PC-9 (cell line): ENCODE results near the gene CNKSR1. TPM values are rescaled to one million over a fixed set of nuclear protein-coding genes. Genes with fewer than 3 reads are reported as not detected.

Experiments
- BruUV-seq: library from RNA; stranded (reverse); fragments of 400-500 nt; replicated peaks from 2 replicates; lab custom pipeline; 2021; lab: Mats Ljungman, UMichigan
- CTCF ChIA-PET: fragments of 300-600 bp; sonication (Branson Sonifier 250); formaldehyde crosslinking; loops from one replicate; lab custom pipeline; 2022; ENCODE audit warnings: antibody characterized with exemption; lab: Charles Lee
- POLR2A ChIA-PET: fragments of 300-600 bp; sonication (Branson Sonifier 250); formaldehyde crosslinking; loops from one replicate; lab custom pipeline; 2022; ENCODE audit warnings: antibody characterized with exemption; ENCODE audit not compliant: unreplicated experiment; lab: Charles Lee
- DNase-seq, 2 experiments: peaks; one replicate each; pipeline versions ENCODE4 v3.0.0 to v3.0.0-alpha.2; 2015 to 2022; ENCODE audit warnings: mixed read lengths in 1 of 2
- H2AFZ ChIP-seq: fragments of 200-600 bp; sonication (generic); 2 replicates; pipeline ENCODE4 v1.8.1; 2017; ENCODE audit warnings: antibody characterized with exemption
- H3F3A ChIP-seq: fragments of 200-600 bp; sonication (generic); 2 replicates; pipeline ENCODE4 v1.8.1; 2017; ENCODE audit warnings: antibody characterized with exemption, mild to moderate bottlenecking, low read depth; ENCODE audit not compliant: insufficient read depth
- H3K27ac ChIP-seq: fragments of 200-600 bp; sonication (generic); 2 replicates; pipeline ENCODE4 v1.6.1; 2016; ENCODE audit warnings: mixed run types
- H3K27me3 ChIP-seq: fragments of 200-600 bp; sonication (generic); 2 replicates; pipeline ENCODE4 v1.6.1; 2016; ENCODE audit warnings: low read depth, mixed run types; ENCODE audit not compliant: insufficient read depth
- H3K36me3 ChIP-seq: fragments of 200-600 bp; sonication (generic); 2 replicates; pipeline ENCODE4 v1.6.1; 2016; ENCODE audit warnings: low read depth, mixed run types
- H3K4me1 ChIP-seq: fragments of 200-600 bp; sonication (generic); replicated peaks from 2 replicates; pipeline ENCODE4 v1.6.1; 2016; ENCODE audit warnings: mixed run types; ENCODE audit not compliant: insufficient read depth
- H3K4me2 ChIP-seq: fragments of 200-600 bp; sonication (generic); 2 replicates; pipeline ENCODE4 v1.6.1; 2017; ENCODE audit warnings: mixed run types
- H3K4me3 ChIP-seq: fragments of 200-600 bp; sonication (generic); 2 replicates; pipeline ENCODE4 v1.6.1; 2016; ENCODE audit warnings: mixed run types
- H3K79me2 ChIP-seq: fragments of 200-600 bp; sonication (generic); 2 replicates; pipeline ENCODE4 v1.6.1; 2017; ENCODE audit warnings: low read depth, mixed run types
- H3K9me2 ChIP-seq: fragments of 200-600 bp; sonication (generic); 2 replicates; pipeline ENCODE4 v1.8.1; 2017; ENCODE audit warnings: mild to moderate bottlenecking; ENCODE audit not compliant: insufficient read depth
- H3K9me3 ChIP-seq: fragments of 200-600 bp; sonication (generic); 2 replicates; pipeline ENCODE4 v1.8.1; 2016; ENCODE audit warnings: low read depth; ENCODE audit not compliant: insufficient read depth
- H4K20me1 ChIP-seq: fragments of 200-600 bp; sonication (generic); 2 replicates; pipeline ENCODE4 v1.8.1; 2017; ENCODE audit not compliant: insufficient read depth
- CTCF ChIP-seq: fragments of 200-600 bp; sonication (generic); conservative IDR thresholded peaks from 2 replicates; pipeline ENCODE4 v1.6.1; 2017; ENCODE audit warnings: mixed run types, antibody characterized with exemption, mild to moderate bottlenecking, moderate library complexity
- EZH2 ChIP-seq: fragments of 200-600 bp; sonication (generic); IDR thresholded peaks from 2 replicates; pipeline ENCODE4 v1.8.0; 2017; ENCODE audit warnings: antibody characterized with exemption, low read depth
- intact Hi-C: fragments of 100-400 bp; cut with micrococcal nuclease; formaldehyde crosslinking; loops from one replicate; pipeline ENCODE4 v1.10.0; 2022; ENCODE audit not compliant: unreplicated experiment
- total RNA-seq: library from RNA; stranded (reverse); gene quantifications from 2 replicates; pipeline ENCODE4 v1.2.3, GENCODE V29; 2021

Gene CNKSR1
- total RNA-seq, 1 experiment from 2014 or later = 33.4 TPM

- ChIA-PET CTCF (no interaction called here), POLR2A (no interaction called here)
- peak overlapping the region; percentile 56; the same call in 1 of the 2 replicates for H3K4me3 ChIP-seq
- intact Hi-C loops = loop anchor here (5.0 to 10.0 kb wide), 3 partner anchors 55 to 267 kb away; no protein-coding TSS in a partner anchor
- TF ChIP-seq EZH2 (0 out of 2 replicates have a peak, but pooled peaks have one; percentile 31), CTCF (no peak)
- DNase-seq = no peak
- H3K9me2 ChIP-seq = no peaks in the 10 kb centered on the region
- no peaks in the 10 kb centered on the region for H4K20me1 ChIP-seq
- H3K9me3 ChIP-seq = no peaks in the 10 kb centered on the region
- no TSS peak for BruUV-seq
- peaks cover 18% of the 10 kb centered on the region for H3K27me3 ChIP-seq
- H3K79me2 ChIP-seq = no peaks in the 10 kb centered on the region
- H3K27ac ChIP-seq = no peak overlapping the region
- H3K4me2 ChIP-seq = peak overlapping the region; percentile 90
- H3F3A ChIP-seq = no peaks in the 10 kb centered on the region; the same call in 1 of the 2 replicates
- H3K4me1 ChIP-seq = 0 out of 2 replicates have a peak, but pooled peaks cover 3% of the 10 kb centered on the region
- no peaks in the 10 kb centered on the region for H3K36me3 ChIP-seq
- H2AFZ ChIP-seq = peak overlapping the region; percentile 80
These were observed 15.0 kb upstream of the CNKSR1 start for GRCh38 chr1:26162220-26162709.

- no peak overlapping the region for H3K27ac ChIP-seq
- CTCF ChIA-PET = interaction anchor here (0.6 kb wide), 1 partner anchor 38 kb away, joined by 5 read pairs; no protein-coding TSS in a partner anchor
These were observed 13.6 kb upstream of the CNKSR1 start for GRCh38 chr1:26163684-26164035.

More at GRCh38 chr1:26163684-26164035, 13.6 kb upstream of the CNKSR1 start:
- POLR2A ChIA-PET = no interaction called here
- H3K4me1 ChIP-seq = 0 out of 2 replicates have a peak, but pooled peaks cover 3% of the 10 kb centered on the region
- H3K9me3 ChIP-seq = no peaks in the 10 kb centered on the region
- no peaks in the 10 kb centered on the region for H3K36me3 ChIP-seq
- H3K27me3 ChIP-seq = peaks cover 18% of the 10 kb centered on the region
- BruUV-seq = no TSS peak
- DNase-seq = no peak
- H4K20me1 ChIP-seq = no peaks in the 10 kb centered on the region
- peak overlapping the region; percentile 75 for H2AFZ ChIP-seq
- no peaks in the 10 kb centered on the region for H3K79me2 ChIP-seq
- intact Hi-C loops = loop anchor here (5.0 to 10.0 kb wide), 3 partner anchors 56 to 269 kb away; no protein-coding TSS in a partner anchor
- H3K4me3 ChIP-seq = peak overlapping the region; percentile 54; the same call in 1 of the 2 replicates
- no peak for TF ChIP-seq CTCF
- TF ChIP-seq EZH2 = no peak
- no peaks in the 10 kb centered on the region; the same call in 1 of the 2 replicates for H3F3A ChIP-seq
- peak overlapping the region; percentile 71 for H3K4me2 ChIP-seq
- H3K9me2 ChIP-seq = no peaks in the 10 kb centered on the region
